Measurements from ENCODE around the gene MRPL30. TPM values are rescaled to one million over a fixed set of nuclear protein-coding genes. Genes with fewer than 3 reads are reported as not detected.

MRPL30 gene
- total and polyA plus RNA-seq, 2 of the 8 experiments (the other 6 are each of a cell fraction or from before 2014, with no cell fraction given), result 22.3 to 46.2 TPM

DNA sequence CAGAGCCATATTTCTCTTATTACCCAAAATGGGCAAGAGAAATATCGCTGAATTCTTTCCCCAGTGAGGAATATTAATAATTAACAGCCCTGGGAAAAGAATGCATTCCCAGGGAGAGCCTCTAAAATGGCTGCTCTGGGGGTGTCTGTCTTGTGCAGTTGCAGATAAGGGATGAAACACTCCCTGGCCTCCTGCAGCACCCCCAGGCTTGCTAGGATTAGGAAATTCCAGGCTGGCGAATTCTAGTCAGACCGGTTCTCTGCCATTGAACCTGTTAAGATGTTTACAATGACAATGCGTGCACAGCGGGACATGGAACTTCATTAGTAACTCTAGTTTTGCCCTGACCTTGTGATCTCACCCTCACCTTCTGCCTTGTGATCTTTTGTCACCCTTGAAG lies 24.5 kb downstream of the MRPL30 start:
- FAIRE-seq, result no peak
- no peak overlapping the region for H4K5ac ChIP-seq (ENCODE audit: insufficient read length, low read depth, low read length)
- peaks cover 0 to 9% (median 2%) of the 10 kb centered on the region in 4 experiments; a peak in 4 of 8 replicates for H3K36me3 ChIP-seq (ENCODE audit: control insufficient read depth in 2 of 4, insufficient read depth in 4 of 4, low read length in 3 of 4)
- H3K9ac ChIP-seq (replicated peaks in 1 of 4; ENCODE audit: extremely low read depth in 1 of 4, low read depth in 3 of 4, low read length in 3 of 4), result no peak overlapping the region
- peaks cover 31 to 35% of the 10 kb centered on the region in 2 experiments for H3K9me3 ChIP-seq (ENCODE audit: insufficient read depth in 2 of 2, low read depth in 1 of 2, low read length in 1 of 2)
- H3K4me3 ChIP-seq (ENCODE audit: extremely low read depth in 1 of 4, insufficient read depth in 2 of 4, low read depth in 3 of 4, low read length in 4 of 4), result no peak overlapping the region; a peak in 1 of 8 replicates
- POLR2A ChIA-PET (ENCODE audit: partially characterized antibody), result no interaction called here
- no peak overlapping the region for H3K27ac ChIP-seq (ENCODE audit: low read depth, low read length)
- H3K27me3 ChIP-seq (replicated peaks in 1 of 4; ENCODE audit: control insufficient read depth in 3 of 4, extremely low read depth in 1 of 4, insufficient read depth in 3 of 4, low read length in 3 of 4), result no peaks in the 10 kb centered on the region
- H3K4me1 ChIP-seq (replicated peaks in 1 of 4; ENCODE audit: control insufficient read depth in 3 of 4, insufficient read depth in 4 of 4, low read length in 3 of 4), result no peaks in the 10 kb centered on the region
- H3K56ac ChIP-seq (replicated peaks; ENCODE audit: insufficient read length, low read depth, low read length), result no peak overlapping the region
- 86% methylated on average over 5 of the region's 5 CpGs; no CpG with 5 or more reads in 1 of the 2 experiments for WGBS, 2 experiments (ENCODE audit: extremely low coverage in 1 of 2, insufficient coverage in 1 of 2, insufficient read length in 1 of 2, insufficient replicate concordance in 2 of 2, low coverage in 1 of 2, low lambda C conversion rate in 2 of 2, missing lambda C conversion rate in 1 of 2)
- DNase-seq (ENCODE audit: low read depth in 1 of 2, low spot score in 2 of 2), result peak in 1 of 2 experiments; percentile 49
- H2BK120ac ChIP-seq (replicated peaks; ENCODE audit: low read depth, low read length), result no peak overlapping the region
- no peaks in the 10 kb centered on the region for H3K23me2 ChIP-seq (ENCODE audit: low read depth, low read length)
- H3K18ac ChIP-seq (ENCODE audit: extremely low read depth, low read length), result no peak overlapping the region
- H2AFZ ChIP-seq (ENCODE audit: low read length), result no peak overlapping the region
- H2BK20ac ChIP-seq (ENCODE audit: low read length), result no peak overlapping the region
- CTCF ChIA-PET (ENCODE audit: partially characterized antibody), result no interaction called here
- H3K23ac ChIP-seq (ENCODE audit: insufficient read length), result no peak overlapping the region
- no peaks in the 10 kb centered on the region for H3K79me1 ChIP-seq (ENCODE audit: low read depth, low read length)
- no peak overlapping the region for H2BK5ac ChIP-seq (ENCODE audit: low read depth, low read length)
- no peak overlapping the region for H3K4me2 ChIP-seq (ENCODE audit: insufficient read depth in 1 of 2, low read depth in 2 of 2, low read length in 2 of 2)
- H3K14ac ChIP-seq (ENCODE audit: insufficient read length), result no peak overlapping the region
- no peak overlapping the region for H4K8ac ChIP-seq (ENCODE audit: extremely low read depth, insufficient read depth, low read length)
- H4K91ac ChIP-seq (replicated peaks; ENCODE audit: insufficient read length, low read length), result no peak overlapping the region
- no peaks in the 10 kb centered on the region for H4K20me1 ChIP-seq (replicated peaks in 1 of 2; ENCODE audit: control insufficient read depth in 1 of 2, insufficient read depth in 2 of 2, low read length in 2 of 2)
- no peaks in the 10 kb centered on the region for H3K79me2 ChIP-seq (ENCODE audit: control insufficient read depth in 1 of 2, insufficient read depth in 2 of 2, low read length in 2 of 2)
- H2BK12ac ChIP-seq (ENCODE audit: low read depth, low read length), result no peak overlapping the region
- H3K4ac ChIP-seq (replicated peaks; ENCODE audit: insufficient read length, low read depth, low read length), result no peak overlapping the region
- no peak overlapping the region for H2BK15ac ChIP-seq (ENCODE audit: low read length)
- no peak overlapping the region for H2AK5ac ChIP-seq (ENCODE audit: low read depth, low read length)
- peak; percentile 88 for TF ChIP-seq SP1 (IDR thresholded peaks at IDR 0.05; ENCODE audit: low read depth, low read length)
- TF ChIP-seq GABPA (IDR thresholded peaks at IDR 0.05; ENCODE audit: borderline replicate concordance, insufficient read depth, low read length), result no peak
- no peak for TF ChIP-seq SIX5 (IDR thresholded peaks at IDR 0.05; ENCODE audit: low read depth, low read length)
- 0 out of 2 replicates have a peak, but pooled peaks have one; percentile 32 for TF ChIP-seq POU5F1 (IDR thresholded peaks at IDR 0.05; ENCODE audit: low read depth, low read length)
- TF ChIP-seq, protein P1, sequence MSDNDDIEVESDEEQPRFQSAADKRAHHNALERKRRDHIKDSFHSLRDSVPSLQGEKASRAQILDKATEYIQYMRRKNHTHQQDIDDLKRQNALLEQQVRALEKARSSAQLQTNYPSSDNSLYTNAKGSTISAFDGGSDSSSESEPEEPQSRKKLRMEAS (IDR thresholded peaks at IDR 0.05), result no peak
- peak; percentile 83; the same call in 1 of the 2 replicates for TF ChIP-seq TCF12 (IDR thresholded peaks at IDR 0.05; ENCODE audit: low read depth, low read length)
- 0 out of 2 replicates have a peak, but pooled peaks have one; percentile 21 for TF ChIP-seq JUND (IDR thresholded peaks at IDR 0.05; ENCODE audit: low read length)
- TF ChIP-seq SUZ12 (IDR thresholded peaks at IDR 0.05; ENCODE audit: low read length), result no peak
- TF ChIP-seq BCL11A (IDR thresholded peaks at IDR 0.05; ENCODE audit: low read depth in 2 of 2, low read length in 2 of 2), result peak in 1 of 2 experiments; percentile 30
- TF ChIP-seq GTF2F1 (IDR thresholded peaks at IDR 0.05; ENCODE audit: borderline replicate concordance, low read depth, low read length), result no peak
- TF ChIP-seq CEBPB (IDR thresholded peaks at IDR 0.05; ENCODE audit: low read depth, low read length), result peak; percentile 79
- no peak for TF ChIP-seq KDM1A (IDR thresholded peaks at IDR 0.05; ENCODE audit: borderline replicate concordance, low read length)
- TF ChIP-seq EP300 (IDR thresholded peaks at IDR 0.05; ENCODE audit: borderline replicate concordance in 1 of 2, low read depth in 2 of 2, low read length in 2 of 2), result peak; percentile 83 to 95; a peak in 2 of 3 replicates
- TF ChIP-seq NANOG (IDR thresholded peaks at IDR 0.05; ENCODE audit: insufficient read depth, low read depth, low read length, poor library complexity, severe bottlenecking), result peak; percentile 48
